K562 (cell line): ENCODE measurements around the gene TPPP. TPM values are rescaled to one million over a fixed set of nuclear protein-coding genes. Genes with fewer than 3 reads are reported as not detected.
"Not testable (repeated sequence)": the region's sequence is repeated elsewhere in the genome, so short reads cannot be mapped to it uniquely, and the experiment has no call there.

ENCODE experiments used
- ATAC-seq: fragments of 200-7000 bp; cut with Tn5 transposase; 3 replicates; pipeline ENCODE4 v1.9.1; 2020; ENCODE audit warnings: moderate library complexity
- BruUV-seq: library from RNA; stranded (reverse); fragments of 400-500 nt; replicated peaks from 2 replicates; lab custom pipeline; 2021; lab: Mats Ljungman, UMichigan
- CTCF ChIA-PET: fragments of 300-600 bp; formaldehyde crosslinking; extraction: SDS; loops from one replicate; lab custom pipeline; 2021; ENCODE audit warnings: low intra/inter-chr PET ratio; lab: Yijun Ruan, JAX
- POLR2A ChIA-PET: fragments of 300-600, 350-650 bp; sonication (Branson Sonifier 250); formaldehyde crosslinking; extraction: SDS; loops from one replicate; lab custom pipeline; 2021; ENCODE audit warnings: antibody characterized with exemption, inconsistent platforms; lab: Yijun Ruan, JAX
- DNase-seq, 4 experiments: peaks; one replicate each; pipeline versions ENCODE4 v3.0.0 to v3.0.0-alpha.2; 2011 to 2018; ENCODE audit warnings: low spot score in 3 of 4, mixed read lengths in 3 of 4; ENCODE audit errors: extremely low read depth in 1 of 4
- FAIRE-seq: peaks from 2 replicates; lab custom pipeline; 2011; peaks lifted over from hg19 to GRCh38; lab: Jason Lieb, UNC
- H2AFZ ChIP-seq: 2 replicates; pipeline ENCODE4 v1.6.0; 2011; ENCODE audit warnings: low read depth, low read length, control low read depth, inconsistent platforms
- H3K27ac ChIP-seq: fragments of 200-600 bp; 3 replicates; pipeline ENCODE4 v1.8.0; 2011; ENCODE audit warnings: low read depth, mild to moderate bottlenecking, control low read depth, inconsistent platforms, low read length, moderate library complexity, mixed read lengths; ENCODE audit errors: extremely low read depth
- H3K27me3 ChIP-seq, 2 experiments: fragments of 300-600 bp in 1 of 2; 2 replicates in 1 of 2; 3 replicates in 1 of 2; pipeline versions ENCODE4 v1.6.0 to v1.8.0; 2011; ENCODE audit warnings: inconsistent platforms in 2 of 2, low read length in 2 of 2, mild to moderate bottlenecking in 1 of 2, mixed read lengths in 1 of 2, moderate library complexity in 1 of 2; ENCODE audit not compliant: control insufficient read depth in 2 of 2, insufficient read depth in 2 of 2
- H3K36me3 ChIP-seq: fragments of 300-600 bp; 3 replicates; pipeline ENCODE4 v1.8.0; 2011; ENCODE audit warnings: mild to moderate bottlenecking, low read length, inconsistent platforms; ENCODE audit not compliant: control insufficient read depth, insufficient read depth
- H3K4me1 ChIP-seq, 2 experiments: fragments of 200-600 bp in 1 of 2; replicated peaks in 1 of 2; 2 replicates in 1 of 2; 3 replicates in 1 of 2; pipeline versions ENCODE4 v1.5.1 to v1.8.0; 2011; ENCODE audit warnings: inconsistent platforms in 2 of 2, low read length in 2 of 2, mild to moderate bottlenecking in 1 of 2, mixed read lengths in 1 of 2, moderate library complexity in 1 of 2; ENCODE audit not compliant: control insufficient read depth in 2 of 2, insufficient read depth in 2 of 2
- H3K4me2 ChIP-seq: 2 replicates; pipeline ENCODE4 v1.6.1; 2011; ENCODE audit warnings: low read length, control low read depth, inconsistent platforms, mixed read lengths; ENCODE audit not compliant: insufficient read depth
- H3K4me3 ChIP-seq: fragments of 200-600 bp; sonication (generic), shearing (Covaris generic); 2 replicates; pipeline ENCODE4 v1.5.1; 2016; ENCODE audit warnings: control low read depth, inconsistent platforms
- H3K79me2 ChIP-seq: fragments of 200-600 bp; 3 replicates; pipeline ENCODE4 v1.8.0; 2011; ENCODE audit warnings: low read length, inconsistent platforms; ENCODE audit not compliant: control insufficient read depth, insufficient read depth
- H3K9ac ChIP-seq, 2 experiments: 2 replicates each; pipeline versions ENCODE4 v1.6.0 to v1.6.1; 2011; ENCODE audit warnings: low read depth in 2 of 2, low read length in 2 of 2, control low read depth in 1 of 2, inconsistent platforms in 1 of 2, mild to moderate bottlenecking in 1 of 2, mixed read lengths in 1 of 2; ENCODE audit not compliant: insufficient read depth in 1 of 2
- H3K9me1 ChIP-seq: one replicate; pipeline ENCODE4 v1.6.0; 2011; ENCODE audit warnings: inconsistent platforms, mild to moderate bottlenecking, low read length, moderate library complexity; ENCODE audit not compliant: control insufficient read depth, insufficient read depth
- H3K9me3 ChIP-seq: replicated peaks from 2 replicates; pipeline ENCODE4 v1.5.1; 2011; ENCODE audit warnings: low read depth, low read length, inconsistent platforms; ENCODE audit not compliant: control insufficient read depth, insufficient read depth
- H4K20me1 ChIP-seq: replicated peaks from 2 replicates; pipeline ENCODE4 v1.6.1; 2011; ENCODE audit warnings: low read length, inconsistent platforms, mixed read lengths; ENCODE audit not compliant: control insufficient read depth, insufficient read depth
- WGBS: fragments of 100-300 bp; shearing (Covaris generic); methylation state at CpG from one replicate; pipeline ENCODE4 v1.1.6; 2016; ENCODE audit warnings: low coverage, mixed read lengths; ENCODE audit not compliant: insufficient coverage; ENCODE audit errors: missing lambda C conversion rate; 5-methylcytosine and 5-hydroxymethylcytosine counted together
- in situ Hi-C: fragments of 300-500 bp; cut with MboI; formaldehyde crosslinking; loops from 4 replicates; pipeline ENCODE4 v1.15.0; 2018; ENCODE audit warnings: inconsistent platforms, mixed read lengths
- intact Hi-C: fragments of 100-400 bp; cut with micrococcal nuclease; formaldehyde crosslinking; loops from 2 replicates; pipeline ENCODE4 v1.14.2; 2022
- polyA plus RNA-seq, 8 experiments: library from polyadenylated mRNA; depleted of rRNA in 4 of 8; stranded (reverse) in 5 of 8; unstranded in 3 of 8; fragments of >200 nt; fragmentation: Nextera tagmentation in 2 of 8; fragmentation: Illumina TruSeq in 1 of 8; extraction: Ambion mirVana in 2 of 8; extraction: Trizol in 1 of 8; gene quantifications; 2 replicates each; pipeline versions ENCODE4 v1.2.1 to v1.2.3, GENCODE V29; 2011 to 2014; ENCODE audit warnings: inconsistent platforms in 1 of 8, missing spikeins in 1 of 8
- total RNA-seq, 7 experiments: library from RNA; depleted of rRNA in 6 of 7; stranded (reverse); fragments of >200 nt in 6 of 7; fragmentation: Illumina TruSeq in 2 of 7; extraction: Trizol in 2 of 7; gene quantifications; 2 replicates each; pipeline versions ENCODE4 v1.2.1 to v1.2.3, GENCODE V29; 2011 to 2021; ENCODE audit warnings: low replicate concordance in 1 of 7

TPPP gene
- total and polyA plus RNA-seq, 9 of the 15 experiments (the other 6 are each of a cell fraction or from before 2014, with no cell fraction given), result 0.01 to 0.07 (median 0.03) TPM; not detected in 6

- H3K4me1 ChIP-seq, H3K27me3 ChIP-seq, H3K9ac ChIP-seq, FAIRE-seq, H3K36me3 ChIP-seq, H2AFZ ChIP-seq, intact Hi-C loops, CTCF ChIA-PET, H3K79me2 ChIP-seq, in situ Hi-C loops, DNase-seq, H3K4me2 ChIP-seq, H3K9me1 ChIP-seq, H3K27ac ChIP-seq, ATAC-seq, H3K4me3 ChIP-seq, BruUV-seq, POLR2A ChIA-PET, H4K20me1 ChIP-seq, H3K9me3 ChIP-seq: not testable (repeated sequence)
- WGBS, result 0% methylated on average over 4 of the region's 4 CpGs
Measured at GRCh38 chr5:715636-716035, 22.5 kb upstream of the TPPP start.

GRCh38 chr5:714215-715118 is 21.3 kb upstream of the TPPP start:
- H2AFZ ChIP-seq, H3K9me3 ChIP-seq, H3K27ac ChIP-seq, H3K36me3 ChIP-seq, H3K4me3 ChIP-seq, intact Hi-C loops, FAIRE-seq, H3K4me1 ChIP-seq, H3K4me2 ChIP-seq, H3K9ac ChIP-seq, BruUV-seq, CTCF ChIA-PET, H3K27me3 ChIP-seq, ATAC-seq, DNase-seq, H3K9me1 ChIP-seq, H3K79me2 ChIP-seq, H4K20me1 ChIP-seq, POLR2A ChIA-PET: not testable (repeated sequence)
- in situ Hi-C loops, result loop anchor here (5.0 kb wide), 1 partner anchor 83 kb away; no protein-coding TSS in a partner anchor
- WGBS, result 0% methylated on average over 5 of the region's 8 CpGs

- H3K27ac ChIP-seq, H3K9me3 ChIP-seq, H3K79me2 ChIP-seq, H3K4me3 ChIP-seq, BruUV-seq, intact Hi-C loops, H3K4me1 ChIP-seq, DNase-seq, H3K9ac ChIP-seq, H3K27me3 ChIP-seq, H3K36me3 ChIP-seq, H4K20me1 ChIP-seq, H3K9me1 ChIP-seq, POLR2A ChIA-PET, FAIRE-seq, H3K4me2 ChIP-seq, H2AFZ ChIP-seq, CTCF ChIA-PET, ATAC-seq: not testable (repeated sequence)
- in situ Hi-C loops, result loop anchor here (5.0 kb wide), 1 partner anchor 84 kb away; no protein-coding TSS in a partner anchor
- 0% methylated on average over 2 of the region's 3 CpGs for WGBS
Measured at GRCh38 chr5:713686-714085, 20.5 kb upstream of the TPPP start.
